ENCODE results near the gene BPIFA1. TPM values are rescaled to one million over a fixed set of nuclear protein-coding genes. Genes with fewer than 3 reads are reported as not detected.

The BPIFA1 gene
- total and polyA plus RNA-seq, 11 donors = not detected

- H3K9me3 ChIP-seq = no peaks in the 10 kb centered on the region
- H3K27me3 ChIP-seq = peaks cover 0 to 25% (median 0%) of the 10 kb centered on the region in 9 donors
- H3K4me3 ChIP-seq = no peak overlapping the region
- no peak overlapping the region for H3K27ac ChIP-seq
- no peak for DNase-seq
- no peaks in the 10 kb centered on the region for H3K4me1 ChIP-seq
- TF ChIP-seq POLR2A (IDR thresholded peaks at IDR 0.05) (no peak), CTCF (IDR thresholded peaks at IDR 0.05) (no peak)
- no peaks in the 10 kb centered on the region for H3K36me3 ChIP-seq
- 73 to 82% (median 75%) methylated on average over 4 of the region's 4 CpGs for WGBS, 4 donors
- ATAC-seq = no peak
- intact Hi-C loops (cut with DNase I) = no loop called here
These were observed 4.4 kb downstream of the BPIFA1 start for GRCh38 chr20:33239979-33240736.

- 72 to 75% (median 73%) methylated on average over 5 of the region's 5 CpGs for WGBS, 4 donors
- H3K27me3 ChIP-seq = peaks cover 0 to 21% (median 0%) of the 10 kb centered on the region in 9 donors
- ATAC-seq (no peak), DNase-seq (no peak)
- no peaks in the 10 kb centered on the region for H3K36me3 ChIP-seq
- H3K4me1 ChIP-seq = no peaks in the 10 kb centered on the region
- intact Hi-C loops (cut with DNase I) = no loop called here
- H3K4me3 ChIP-seq = no peak overlapping the region
- no peaks in the 10 kb centered on the region for H3K9me3 ChIP-seq
- no peak overlapping the region for H3K27ac ChIP-seq
- TF ChIP-seq POLR2A (IDR thresholded peaks at IDR 0.05) (no peak), CTCF (IDR thresholded peaks at IDR 0.05) (no peak)
These were observed 5.1 kb downstream of the BPIFA1 start for GRCh38 chr20:33240923-33241322.

- no peak for TF ChIP-seq CTCF (IDR thresholded peaks at IDR 0.05)
- TF ChIP-seq POLR2A (IDR thresholded peaks at IDR 0.05) = no peak
- Histone ChIP-seq H3K27me3 (peaks cover 0 to 8% (median 0%) of the 10 kb centered on the region in 9 donors), H3K4me3 (no peak overlapping the region), H3K27ac (no peak overlapping the region), H3K4me1 (no peaks in the 10 kb centered on the region), H3K9me3 (no peaks in the 10 kb centered on the region), H3K36me3 (no peaks in the 10 kb centered on the region)
- 54 to 67% (median 65%) methylated on average over 7 of the region's 7 CpGs for WGBS, 4 donors
- intact Hi-C loops (cut with DNase I) = no loop called here
- no peak for ATAC-seq
- DNase-seq = no peak
These were observed 6.7 kb downstream of the BPIFA1 start for GRCh38 chr20:33242319-33243100.

- Histone ChIP-seq H3K27me3 (peaks cover 0 to 7% (median 0%) of the 10 kb centered on the region in 9 donors), H3K9me3 (no peaks in the 10 kb centered on the region), H3K4me1 (no peaks in the 10 kb centered on the region), H3K36me3 (no peaks in the 10 kb centered on the region), H3K4me3 (no peak overlapping the region), H3K27ac (no peak overlapping the region)
- 51 to 65% (median 58%) methylated on average over 3 of the region's 3 CpGs for whole genome bisulfite sequencing, 4 donors
- intact Hi-C loops (cut with DNase I) = no loop called here
- TF ChIP-seq POLR2A (IDR thresholded peaks at IDR 0.05) = no peak
- no peak for TF ChIP-seq CTCF (IDR thresholded peaks at IDR 0.05)
- ATAC-seq = no peak
- no peak for DNase-seq
These were observed 10.3 kb downstream of the BPIFA1 start for GRCh38 chr20:33246077-33246476.

Measured in heart left ventricle (tissue), 16 donors.